ENCODE results near the gene NRN1. TPM values are rescaled to one million over a fixed set of nuclear protein-coding genes. Genes with fewer than 3 reads are reported as not detected.

NRN1 gene
- total and polyA plus RNA-seq, 10 of the 15 experiments (the other 5 are each of a cell fraction or from before 2014, with no cell fraction given), result 0.13 to 22.6 (median 0.23) TPM; not detected in 1

DNA sequence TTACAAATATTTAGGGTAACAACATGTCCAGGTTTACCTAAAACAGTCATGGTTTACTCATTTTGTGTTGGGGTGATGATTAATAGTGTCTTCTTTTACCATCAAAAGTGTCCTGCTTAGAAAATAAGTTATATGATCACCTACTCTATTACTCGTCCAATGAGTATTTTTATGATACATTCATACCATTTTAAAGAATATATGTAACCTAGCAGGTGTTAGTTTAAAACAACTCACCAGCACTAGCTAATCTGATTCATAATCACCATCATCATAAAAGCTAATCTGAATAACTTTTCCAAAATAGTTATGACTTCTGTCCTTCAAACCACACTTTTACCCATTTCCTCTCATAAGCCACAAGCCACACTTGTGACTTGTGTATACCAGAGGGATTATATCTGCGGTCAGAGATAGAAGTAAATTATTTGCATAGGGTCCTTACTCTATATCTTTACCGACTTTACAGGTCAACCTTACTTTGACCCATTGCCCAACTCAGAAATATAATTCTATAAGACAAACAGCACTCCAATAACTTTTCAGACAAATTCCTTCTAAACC is 33.3 kb upstream of the NRN1 start:
- H3K4me1 ChIP-seq (ENCODE audit: control insufficient read depth, insufficient read depth, low read length), result 0 out of 2 replicates have a peak, but pooled peaks cover 3% of the 10 kb centered on the region
- no peaks in the 10 kb centered on the region for H3K9me3 ChIP-seq (replicated peaks; ENCODE audit: control insufficient read depth, insufficient read depth, low read length)
- H3K36me3 ChIP-seq (ENCODE audit: control insufficient read depth in 2 of 2, insufficient read depth in 2 of 2, low read length in 1 of 2), result no peaks in the 10 kb centered on the region
- WGBS (ENCODE audit: insufficient coverage, insufficient replicate concordance, low lambda C conversion rate, missing lambda C conversion rate), result 0% methylated on average over 3 of the region's 3 CpGs
- FAIRE-seq (no peak), DNase-seq (ENCODE audit: low read depth, low spot score) (no peak), ATAC-seq (peak; percentile 72)
- CTCF ChIA-PET, result interaction anchor here (0.9 to 1.0 kb wide), 2 partner anchors 19 to 110 kb away, joined by 3 read pairs; no protein-coding TSS in a partner anchor
- POLR2A ChIA-PET, result no interaction called here
- no peaks in the 10 kb centered on the region for H3K79me2 ChIP-seq (ENCODE audit: control insufficient read depth, insufficient read depth, low read length)
- H3K4me2 ChIP-seq (ENCODE audit: control insufficient read depth, insufficient read depth), result no peak overlapping the region
- H3K27me3 ChIP-seq (replicated peaks in 1 of 2; ENCODE audit: control insufficient read depth in 2 of 2, insufficient read depth in 2 of 2, low read length in 1 of 2), result peaks cover 0 to 2% of the 10 kb centered on the region in 2 experiments; a peak in 2 of 4 replicates
- no peak overlapping the region for H2AFZ ChIP-seq (ENCODE audit: control insufficient read depth, low read depth, low read length)
- no peak overlapping the region for H3K9ac ChIP-seq (ENCODE audit: control insufficient read depth, insufficient read depth, low read length)
- SMC1A ChIA-PET (ENCODE audit: uncharacterized antibody, unreplicated experiment), result no interaction called here
- in situ Hi-C loops (cut with MboI) (no loop called here), intact Hi-C loops (cut with micrococcal nuclease; ENCODE audit: unreplicated experiment) (no loop called here)
- no peak overlapping the region for H3K27ac ChIP-seq (ENCODE audit: control insufficient read depth, insufficient read depth)
- H3K4me3 ChIP-seq, result no peak overlapping the region
- BruUV-seq (replicated peaks), result no TSS peak
- RAD21 ChIA-PET (ENCODE audit: unreplicated experiment), result no interaction called here
- no peaks in the 10 kb centered on the region for H4K20me1 ChIP-seq (ENCODE audit: control insufficient read depth, insufficient read depth)
- TF ChIP-seq ESRRA (IDR thresholded peaks at IDR 0.05; ENCODE audit: low read length) (no peak), RUNX3 (IDR thresholded peaks at IDR 0.05; ENCODE audit: low read length) (peak; percentile 33; the same call in 1 of the 2 replicates), SRF (IDR thresholded peaks at IDR 0.05; ENCODE audit: low read depth in 2 of 2, low read length in 2 of 2) (no peak), PKNOX1 (IDR thresholded peaks at IDR 0.05) (no peak), ATF7 (IDR thresholded peaks at IDR 0.05; ENCODE audit: low read depth) (no peak), LARP7 (IDR thresholded peaks at IDR 0.05) (no peak), NR2F1 (conservative IDR thresholded peaks at IDR 0.05) (0 out of 2 replicates have a peak, but pooled peaks have one; percentile 31)
- TF ChIP-seq, protein P1, sequence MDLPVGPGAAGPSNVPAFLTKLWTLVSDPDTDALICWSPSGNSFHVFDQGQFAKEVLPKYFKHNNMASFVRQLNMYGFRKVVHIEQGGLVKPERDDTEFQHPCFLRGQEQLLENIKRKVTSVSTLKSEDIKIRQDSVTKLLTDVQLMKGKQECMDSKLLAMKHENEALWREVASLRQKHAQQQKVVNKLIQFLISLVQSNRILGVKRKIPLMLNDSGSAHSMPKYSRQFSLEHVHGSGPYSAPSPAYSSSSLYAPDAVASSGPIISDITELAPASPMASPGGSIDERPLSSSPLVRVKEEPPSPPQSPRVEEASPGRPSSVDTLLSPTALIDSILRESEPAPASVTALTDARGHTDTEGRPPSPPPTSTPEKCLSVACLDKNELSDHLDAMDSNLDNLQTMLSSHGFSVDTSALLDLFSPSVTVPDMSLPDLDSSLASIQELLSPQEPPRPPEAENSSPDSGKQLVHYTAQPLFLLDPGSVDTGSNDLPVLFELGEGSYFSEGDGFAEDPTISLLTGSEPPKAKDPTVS (IDR thresholded peaks at IDR 0.05; ENCODE audit: low read depth, low read length), result no peak
